ENCODE measurements around the gene WIF1. TPM values are rescaled to one million over a fixed set of nuclear protein-coding genes. Genes with fewer than 3 reads are reported as not detected.

Gene WIF1
- total and polyA plus RNA-seq, 2 of the 8 experiments (the other 6 are each of a cell fraction or from before 2014, with no cell fraction given): 1.8 to 9.1 TPM

- no peak for TF ChIP-seq CREB1 (IDR thresholded peaks at IDR 0.05)
- no peak for TF ChIP-seq HDAC6 (IDR thresholded peaks at IDR 0.05; ENCODE audit: low read depth, low read length)
- no peak for TF ChIP-seq GTF2F1 (IDR thresholded peaks at IDR 0.05; ENCODE audit: borderline replicate concordance, low read depth, low read length)
- no peak for TF ChIP-seq RAD21 (IDR thresholded peaks at IDR 0.05 in 1 of 2, conservative IDR thresholded peaks at IDR 0.05 in 1 of 2; ENCODE audit: low read depth in 2 of 2, low read length in 2 of 2)
- TF ChIP-seq SUZ12 (IDR thresholded peaks at IDR 0.05; ENCODE audit: low read length): no peak
- no peak for TF ChIP-seq SAP30 (IDR thresholded peaks at IDR 0.05; ENCODE audit: insufficient read depth, insufficient replicate concordance, low read length)
These were observed 22.7 kb downstream of the WIF1 start (continued) for GRCh38 chr12:65098364-65098763.

All from H1 (cell line).